HepG2 (cell line): ENCODE results near the gene SNX9. TPM values are rescaled to one million over a fixed set of nuclear protein-coding genes. Genes with fewer than 3 reads are reported as not detected.

Experiments used
- ATAC-seq: fragments of 200-7000 bp; cut with Tn5 transposase; 3 replicates; pipeline ENCODE4 v1.9.1; 2020; ENCODE audit warnings: mild to moderate bottlenecking, moderate library complexity
- BruUV-seq: library from RNA; stranded (reverse); fragments of 400-500 nt; replicated peaks from 2 replicates; lab custom pipeline; 2021; lab: Mats Ljungman, UMichigan
- CTCF ChIA-PET: fragments of 300-600 bp; formaldehyde crosslinking; extraction: SDS; loops from one replicate; lab custom pipeline; 2021; ENCODE audit warnings: low total read pairs, inconsistent platforms, low intra/inter-chr PET ratio; lab: Yijun Ruan, JAX
- POLR2A ChIA-PET: fragments of 350-600 bp; sonication (Branson Sonifier 250); formaldehyde crosslinking; loops from one replicate; lab custom pipeline; 2020; ENCODE audit warnings: antibody characterized with exemption, inconsistent platforms; lab: Yijun Ruan, JAX
- DNase-seq: peaks from one replicate; pipeline ENCODE4 v3.0.0-alpha.2; 2015; ENCODE audit warnings: low spot score
- FAIRE-seq: peaks from 3 replicates; lab custom pipeline; 2011; peaks lifted over from hg19 to GRCh38; lab: Jason Lieb, UNC
- H2AFZ ChIP-seq: one replicate; pipeline ENCODE4 v1.6.1; 2011; ENCODE audit warnings: low read length, inconsistent platforms
- H3K27ac ChIP-seq: fragments of 300-600 bp; 3 replicates; pipeline ENCODE4 v1.8.0; 2011; ENCODE audit warnings: mixed run types, mild to moderate bottlenecking, mixed read lengths, low read length, inconsistent platforms; ENCODE audit not compliant: insufficient read depth; ENCODE audit errors: extremely low read length
- H3K27me3 ChIP-seq, 2 experiments: fragments of 200-600 bp in 1 of 2; 2 replicates in 1 of 2; 3 replicates in 1 of 2; pipeline versions ENCODE4 v1.6.0 to v1.8.0; 2011; ENCODE audit warnings: low read length in 2 of 2, mild to moderate bottlenecking in 2 of 2, moderate library complexity in 2 of 2, inconsistent platforms in 1 of 2; ENCODE audit not compliant: insufficient read depth in 2 of 2, control insufficient read depth in 1 of 2
- H3K36me3 ChIP-seq, 2 experiments: fragments of 200-600 bp in 1 of 2; replicated peaks in 1 of 2; 2 replicates in 1 of 2; 3 replicates in 1 of 2; pipeline versions ENCODE4 v1.5.1 to v1.8.0; 2011; ENCODE audit warnings: low read length in 2 of 2, inconsistent platforms in 1 of 2; ENCODE audit not compliant: insufficient read depth in 2 of 2, control insufficient read depth in 1 of 2
- H3K4me1 ChIP-seq: 2 replicates; pipeline ENCODE4 v1.5.1; 2012; ENCODE audit warnings: low read length, inconsistent platforms; ENCODE audit not compliant: insufficient read depth
- H3K4me2 ChIP-seq: 2 replicates; pipeline ENCODE4 v1.6.0; 2011; ENCODE audit warnings: low read depth, low read length, inconsistent platforms
- H3K4me3 ChIP-seq, 3 experiments: fragments of 200-600 bp in 1 of 3; sonication (generic), shearing (Covaris generic) in 1 of 3; replicated peaks in 1 of 3; 2 replicates each; pipeline ENCODE4 v1.5.1; 2011 to 2016; ENCODE audit warnings: low read length in 3 of 3, inconsistent platforms in 2 of 3, low read depth in 2 of 3, mild to moderate bottlenecking in 2 of 3, control low read depth in 1 of 3, mixed read lengths in 1 of 3; ENCODE audit not compliant: insufficient read depth in 1 of 3
- H3K79me2 ChIP-seq: one replicate; pipeline ENCODE4 v1.6.1; 2011; ENCODE audit warnings: low read length, inconsistent platforms; ENCODE audit not compliant: insufficient read depth
- H3K9ac ChIP-seq: 2 replicates; pipeline ENCODE4 v1.6.0; 2011; ENCODE audit warnings: mild to moderate bottlenecking, low read depth, low read length, inconsistent platforms; ENCODE audit not compliant: insufficient read depth
- H3K9me3 ChIP-seq: 2 replicates; pipeline ENCODE4 v1.5.1; 2012; ENCODE audit warnings: mild to moderate bottlenecking, low read length
- H4K20me1 ChIP-seq: 2 replicates; pipeline ENCODE4 v1.6.0; 2011; ENCODE audit warnings: inconsistent platforms, mild to moderate bottlenecking, low read length, moderate library complexity; ENCODE audit not compliant: insufficient read depth
- AGO2 ChIP-seq: fragments of 200-400 bp; formaldehyde crosslinking; optimal IDR thresholded peaks from 2 replicates; pipeline ENCODE3; 2017; ENCODE audit warnings: mild to moderate bottlenecking, low read depth, low read length, moderate library complexity
- EP300 ChIP-seq, 3 experiments: sonication (generic) in 1 of 3; formaldehyde crosslinking in 1 of 3; IDR thresholded peaks; 2 replicates each; pipeline versions ENCODE4 v1.5.1 to v1.6.1; 2011 to 2020; ENCODE audit warnings: low read depth in 2 of 3, low read length in 2 of 3, borderline replicate concordance in 1 of 3, improper control_type of control experiment in 1 of 3, mild to moderate bottlenecking in 1 of 3, missing genetic modification reagents in 1 of 3, moderate library complexity in 1 of 3
- NRL ChIP-seq: sonication (generic); formaldehyde crosslinking; IDR thresholded peaks from 2 replicates; pipeline ENCODE4 v1.5.0; 2020; ENCODE audit warnings: missing genetic modification reagents, mild to moderate bottlenecking, moderate library complexity, borderline replicate concordance
- PTBP1 ChIP-seq: fragments of 200-400 bp; formaldehyde crosslinking; IDR thresholded peaks from 2 replicates; pipeline ENCODE4 v1.6.1; 2018; ENCODE audit warnings: low read length, low read depth; ENCODE audit not compliant: poor library complexity, severe bottlenecking
- ZNF451 ChIP-seq: sonication (generic); formaldehyde crosslinking; IDR thresholded peaks from 2 replicates; pipeline ENCODE4 v1.5.0; 2020; ENCODE audit warnings: mild to moderate bottlenecking, missing genetic modification reagents
- ZZZ3 ChIP-seq: sonication (generic); formaldehyde crosslinking; IDR thresholded peaks from 2 replicates; pipeline ENCODE4 v1.4.0; 2020; ENCODE audit warnings: missing genetic modification reagents, mild to moderate bottlenecking, borderline replicate concordance
- WGBS: methylation state at CpG from one replicate; pipeline ENCODE4 v1.1.6; 2017; ENCODE audit warnings: low lambda C conversion rate; 5-methylcytosine and 5-hydroxymethylcytosine counted together
- in situ Hi-C: cut with HindIII; loops from 2 replicates; pipeline ENCODE4 v1.10.0; 2017; ENCODE audit warnings: low pct_unique_long_range_greater_than_20kb; ENCODE audit not compliant: extremely low pct_ligation_motif_present
- intact Hi-C: fragments of 100-400 bp; cut with micrococcal nuclease; formaldehyde crosslinking; loops from one replicate; pipeline ENCODE4 v1.10.0; 2022; ENCODE audit not compliant: unreplicated experiment
- polyA plus RNA-seq, 8 experiments: library from polyadenylated mRNA; depleted of rRNA in 3 of 8; stranded (reverse) in 7 of 8; unstranded in 1 of 8; fragments of >200 nt; fragmentation: Illumina TruSeq in 4 of 8; extraction: Trizol in 4 of 8; gene quantifications; 2 replicates each; pipeline versions ENCODE4 v1.2.1 to v1.2.3, GENCODE V29; 2011 to 2016; ENCODE audit warnings: low read depth in 4 of 8, missing spikeins in 1 of 8, mixed read lengths in 1 of 8; ENCODE audit not compliant: insufficient read depth in 1 of 8
- total RNA-seq, 5 experiments: library from RNA; depleted of rRNA; stranded (reverse); fragments of >200 nt; fragmentation: Illumina TruSeq; extraction: Trizol; gene quantifications; 2 replicates each; pipeline ENCODE4 v1.2.3, GENCODE V29; 2016; ENCODE audit warnings: low read depth in 1 of 5
- TF ChIP-seq, protein P1 (sequence below): sonication (generic); formaldehyde crosslinking; IDR thresholded peaks from 2 replicates; pipeline ENCODE4 v1.8.0; 2023; ENCODE audit warnings: mild to moderate bottlenecking, missing genetic modification reagents

Gene SNX9
- total and polyA plus RNA-seq, 2 of the 13 experiments (the other 11 are each of a cell fraction or from before 2014, with no cell fraction given): 21.9 to 36.0 TPM

DNA sequence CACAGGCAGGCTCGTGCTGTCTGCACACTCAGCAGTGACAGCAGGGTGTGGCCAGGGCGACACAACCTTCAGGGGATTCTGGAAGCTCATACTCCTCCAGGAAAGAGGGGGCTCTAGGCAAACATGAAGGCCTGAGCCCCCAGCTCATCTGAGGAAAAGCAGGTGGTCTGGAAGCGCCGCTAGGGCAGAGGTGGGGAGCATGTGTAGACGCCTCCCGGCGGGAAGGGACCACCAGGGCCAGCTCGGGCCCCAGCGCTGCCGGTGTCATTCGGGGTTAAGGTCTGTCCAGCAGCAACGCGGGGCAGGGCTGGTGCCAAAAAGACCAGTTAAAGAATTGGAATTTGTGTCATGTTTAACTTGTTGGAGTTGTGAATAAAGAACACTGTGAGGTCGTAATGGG, 119.3 kb downstream of the SNX9 start:
- no peak for FAIRE-seq
- Histone ChIP-seq H2AFZ (no peak overlapping the region), H3K9ac (no peak overlapping the region), H3K4me3 (no peak overlapping the region), H3K79me2 (no peaks in the 10 kb centered on the region), H4K20me1 (no peaks in the 10 kb centered on the region), H3K9me3 (no peaks in the 10 kb centered on the region)
- no peak for ATAC-seq
- CTCF ChIA-PET: no interaction called here
- TF ChIP-seq ZNF451 (no peak), AGO2 (peak; percentile 33), ZZZ3 (CRISPR knock-in tag) (no peak), NRL (no peak)
- TF ChIP-seq, all 625 proteins: peak for 1
- H3K27me3 ChIP-seq: no peaks in the 10 kb centered on the region
- WGBS: 97% methylated on average over 14 of the region's 14 CpGs
- BruUV-seq: no TSS peak
- intact Hi-C loops (no loop called here), in situ Hi-C loops (no loop called here)
- H3K36me3 ChIP-seq: peaks cover 27 to 67% of the 10 kb centered on the region in 2 experiments
- no peaks in the 10 kb centered on the region for H3K4me1 ChIP-seq
- no peak overlapping the region for H3K27ac ChIP-seq
- POLR2A ChIA-PET: no interaction called here
- no peak for DNase-seq
- no peak overlapping the region for H3K4me2 ChIP-seq

- BruUV-seq: no TSS peak
- Histone ChIP-seq H2AFZ (no peak overlapping the region), H3K4me3 (no peak overlapping the region), H3K36me3 (peaks cover 23 to 60% of the 10 kb centered on the region in 2 experiments; a peak in 4 of 5 replicates), H3K27me3 (no peaks in the 10 kb centered on the region), H3K9me3 (no peaks in the 10 kb centered on the region), H4K20me1 (no peaks in the 10 kb centered on the region), H3K9ac (no peak overlapping the region), H3K27ac (no peak overlapping the region), H3K4me1 (no peaks in the 10 kb centered on the region), H3K4me2 (no peak overlapping the region), H3K79me2 (no peaks in the 10 kb centered on the region)
- TF ChIP-seq EP300 (IDR thresholded peaks at IDR 0.05; ENCODE audit: low read depth in 2 of 2, low read length in 2 of 2) (no peak), EP300 (CRISPR knock-in tag; IDR thresholded peaks at IDR 0.05; ENCODE audit: borderline replicate concordance) (no peak), PTBP1 (no peak), AGO2 (peak; percentile 50)
- TF ChIP-seq, protein P1, sequence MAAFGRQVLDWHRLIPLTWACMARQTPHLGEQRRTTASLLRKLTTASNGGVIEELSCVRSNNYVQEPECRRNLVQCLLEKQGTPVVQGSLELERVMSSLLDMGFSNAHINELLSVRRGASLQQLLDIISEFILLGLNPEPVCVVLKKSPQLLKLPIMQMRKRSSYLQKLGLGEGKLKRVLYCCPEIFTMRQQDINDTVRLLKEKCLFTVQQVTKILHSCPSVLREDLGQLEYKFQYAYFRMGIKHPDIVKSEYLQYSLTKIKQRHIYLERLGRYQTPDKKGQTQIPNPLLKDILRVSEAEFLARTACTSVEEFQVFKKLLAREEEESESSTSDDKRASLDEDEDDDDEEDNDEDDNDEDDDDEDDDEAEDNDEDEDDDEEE (CRISPR knock-in tag): no peak
- CTCF ChIA-PET: no interaction called here
- in situ Hi-C loops (no loop called here), intact Hi-C loops (no loop called here)
- no peak for FAIRE-seq
- POLR2A ChIA-PET: no interaction called here
- 96% methylated on average over 16 of the region's 16 CpGs for WGBS
- no peak for DNase-seq
- ATAC-seq: no peak
These were observed 120.4 kb downstream of the SNX9 start for GRCh38 chr6:157943249-157943963.
